Vagina (tissue), 2 donors: ENCODE data around the gene C1orf174. TPM values are rescaled to one million over a fixed set of nuclear protein-coding genes. Genes with fewer than 3 reads are reported as not detected.

ENCODE experiments used
- DNase-seq, 2 donors: peaks; one replicate each; pipeline ENCODE4 v3.0.0-alpha.2; 2017; ENCODE audit errors: extremely low spot score in 2 of 2
- H3K27ac ChIP-seq: fragments of 200-600 bp; sonication (generic); one replicate; pipeline ENCODE4 v1.5.1; 2019
- H3K27me3 ChIP-seq: fragments of 200-600 bp; sonication (generic); one replicate; pipeline ENCODE4 v1.5.1; 2019
- H3K36me3 ChIP-seq, 2 donors: fragments of 200-600 bp; sonication (generic); one replicate each; pipeline ENCODE4 v1.5.1; 2017 to 2019
- H3K4me1 ChIP-seq: fragments of 200-600 bp; sonication (generic); one replicate; pipeline ENCODE4 v1.5.1; 2019
- H3K4me3 ChIP-seq, 2 donors: fragments of 200-600 bp; sonication (generic); 1 replicate in 1 of 2; 2 replicates in 1 of 2; pipeline ENCODE4 v1.5.1; 2016 to 2019
- H3K9me3 ChIP-seq: fragments of 200-600 bp; sonication (generic); one replicate; pipeline ENCODE4 v1.5.1; 2019
- POLR2A ChIP-seq, 2 donors: fragments of 450-650 bp; IDR thresholded peaks; one replicate each; pipeline ENCODE4 v1.6.1; 2017; ENCODE audit warnings: antibody characterized with exemption in 2 of 2, mild to moderate bottlenecking in 2 of 2, moderate library complexity in 2 of 2
- POLR2AphosphoS5 ChIP-seq, 2 donors: sonication (generic); formaldehyde crosslinking; IDR thresholded peaks; one replicate each; pipeline ENCODE4 v1.9.0; 2017; ENCODE audit warnings: antibody characterized with exemption in 2 of 2, mild to moderate bottlenecking in 2 of 2, low read depth in 1 of 2; ENCODE audit not compliant: insufficient read depth in 1 of 2
- intact Hi-C: fragments of 100-400 bp; cut with DNase I; formaldehyde crosslinking; loops from one replicate; pipeline ENCODE4 v1.15.1; 2023
- total RNA-seq: library from RNA; depleted of rRNA; stranded (reverse); fragments of >200 nt; gene quantifications from one replicate; pipeline ENCODE4 v1.2.3, GENCODE V29; 2016
- TF ChIP-seq, protein P1 (sequence below), 3 experiments: fragments of 450-650 bp in 2 of 3; fragments of 200-600 bp in 1 of 3; sonication (generic) in 1 of 3; IDR thresholded peaks; one replicate each; pipeline ENCODE4 v1.5.1; 2017 to 2019; ENCODE audit warnings: antibody characterized with exemption in 3 of 3, mild to moderate bottlenecking in 2 of 3, moderate library complexity in 2 of 3

Gene C1orf174
- total RNA-seq, 1 donor from 2014 or later = 19.4 TPM

DNA sequence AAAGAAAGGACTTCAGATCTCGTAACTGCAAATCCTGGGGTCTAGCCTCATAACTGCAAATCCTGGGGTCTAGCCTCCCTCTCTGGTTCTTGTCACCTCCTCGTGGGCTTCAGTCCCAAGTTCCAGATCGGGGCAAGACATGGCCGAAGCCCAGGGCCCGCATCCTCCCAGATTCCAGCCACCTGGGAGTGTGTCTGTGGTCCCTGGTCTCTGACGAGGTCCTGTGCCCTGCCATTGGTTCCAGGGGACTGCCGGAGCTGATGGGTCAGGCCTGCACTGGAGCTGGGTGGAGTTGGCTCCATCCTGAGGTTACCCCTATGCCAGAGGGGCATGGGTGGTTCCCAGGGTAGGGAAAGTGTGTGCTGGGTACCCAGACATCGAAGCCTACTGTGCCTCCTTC is 17.7 kb upstream of the C1orf174 start:
- Histone ChIP-seq H3K27ac (no peak overlapping the region), H3K4me3 (no peak overlapping the region), H3K9me3 (no peaks in the 10 kb centered on the region), H3K27me3 (no peaks in the 10 kb centered on the region), H3K4me1 (no peaks in the 10 kb centered on the region), H3K36me3 (no peaks in the 10 kb centered on the region)
- no peak for DNase-seq
- no peak for TF ChIP-seq POLR2A (IDR thresholded peaks at IDR 0.05)
- TF ChIP-seq, protein P1, sequence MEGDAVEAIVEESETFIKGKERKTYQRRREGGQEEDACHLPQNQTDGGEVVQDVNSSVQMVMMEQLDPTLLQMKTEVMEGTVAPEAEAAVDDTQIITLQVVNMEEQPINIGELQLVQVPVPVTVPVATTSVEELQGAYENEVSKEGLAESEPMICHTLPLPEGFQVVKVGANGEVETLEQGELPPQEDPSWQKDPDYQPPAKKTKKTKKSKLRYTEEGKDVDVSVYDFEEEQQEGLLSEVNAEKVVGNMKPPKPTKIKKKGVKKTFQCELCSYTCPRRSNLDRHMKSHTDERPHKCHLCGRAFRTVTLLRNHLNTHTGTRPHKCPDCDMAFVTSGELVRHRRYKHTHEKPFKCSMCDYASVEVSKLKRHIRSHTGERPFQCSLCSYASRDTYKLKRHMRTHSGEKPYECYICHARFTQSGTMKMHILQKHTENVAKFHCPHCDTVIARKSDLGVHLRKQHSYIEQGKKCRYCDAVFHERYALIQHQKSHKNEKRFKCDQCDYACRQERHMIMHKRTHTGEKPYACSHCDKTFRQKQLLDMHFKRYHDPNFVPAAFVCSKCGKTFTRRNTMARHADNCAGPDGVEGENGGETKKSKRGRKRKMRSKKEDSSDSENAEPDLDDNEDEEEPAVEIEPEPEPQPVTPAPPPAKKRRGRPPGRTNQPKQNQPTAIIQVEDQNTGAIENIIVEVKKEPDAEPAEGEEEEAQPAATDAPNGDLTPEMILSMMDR (IDR thresholded peaks at IDR 0.05) = no peak
- no peak for TF ChIP-seq POLR2AphosphoS5 (IDR thresholded peaks at IDR 0.05; ENCODE audit: insufficient read depth in 1 of 2, low read depth in 1 of 2)
- intact Hi-C loops = no loop called here

DNA sequence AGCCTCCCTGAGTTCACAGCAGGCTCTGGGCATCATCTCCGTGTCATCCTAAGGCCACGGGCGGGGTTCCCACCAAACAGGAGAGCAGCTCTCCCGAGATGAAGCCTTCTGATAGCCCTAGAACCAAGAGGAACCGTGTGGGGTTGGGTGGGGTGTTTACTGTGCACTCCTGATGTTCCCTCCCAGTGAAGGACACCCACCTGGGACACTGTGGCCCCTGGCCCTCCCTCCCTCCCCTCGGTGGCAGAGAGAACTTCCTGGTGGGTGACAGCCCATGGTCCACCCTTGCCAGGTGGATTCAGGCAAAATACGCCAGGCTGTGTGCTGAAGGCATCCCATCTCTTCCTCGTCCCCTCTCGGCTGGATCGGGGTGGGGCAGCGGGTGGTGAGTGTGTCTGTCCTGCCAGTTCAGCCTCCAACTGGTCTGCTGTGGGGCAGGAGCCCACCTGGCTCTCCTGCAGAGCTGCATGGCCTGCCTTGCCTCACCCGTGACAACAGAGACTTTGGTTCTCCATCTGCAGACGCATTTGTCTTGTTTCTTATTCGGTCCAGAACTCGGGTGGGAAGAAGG is 15.6 kb upstream of the C1orf174 start:
- Histone ChIP-seq H3K36me3 (no peaks in the 10 kb centered on the region), H3K27ac (no peak overlapping the region), H3K4me3 (no peak overlapping the region), H3K4me1 (peaks cover 5% of the 10 kb centered on the region), H3K27me3 (no peaks in the 10 kb centered on the region), H3K9me3 (no peaks in the 10 kb centered on the region)
- TF ChIP-seq, protein P1 (IDR thresholded peaks at IDR 0.05) = no peak
- no peak for TF ChIP-seq POLR2A (IDR thresholded peaks at IDR 0.05)
- no peak for TF ChIP-seq POLR2AphosphoS5 (IDR thresholded peaks at IDR 0.05; ENCODE audit: insufficient read depth in 1 of 2, low read depth in 1 of 2)
- DNase-seq = no peak
- intact Hi-C loops = no loop called here

DNA sequence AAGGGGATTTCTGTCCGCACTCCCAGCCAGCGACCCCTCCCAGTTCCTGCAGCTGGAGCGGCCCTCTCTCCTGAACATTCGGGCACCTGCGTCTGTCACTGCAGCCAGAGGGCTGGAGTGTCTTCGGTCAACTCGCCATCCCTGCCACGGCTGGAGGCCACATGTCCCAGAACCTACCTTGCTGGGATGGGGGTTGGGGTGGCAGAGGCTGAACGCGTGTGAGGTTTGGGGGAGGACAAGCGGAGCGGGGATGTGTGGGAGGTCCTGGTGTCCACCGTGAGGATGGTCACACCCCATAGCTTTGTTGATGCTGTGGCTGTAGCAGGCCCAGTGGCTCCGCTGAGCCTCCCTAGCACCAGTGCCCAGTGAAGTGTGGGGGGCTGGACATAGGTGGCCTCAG is 14.8 kb upstream of the C1orf174 start:
- Histone ChIP-seq H3K36me3 (no peaks in the 10 kb centered on the region), H3K27me3 (no peaks in the 10 kb centered on the region), H3K27ac (no peak overlapping the region), H3K4me1 (peaks cover 5% of the 10 kb centered on the region), H3K4me3 (no peak overlapping the region), H3K9me3 (no peaks in the 10 kb centered on the region)
- DNase-seq = no peak
- TF ChIP-seq, protein P1 (IDR thresholded peaks at IDR 0.05) = no peak
- TF ChIP-seq POLR2AphosphoS5 (IDR thresholded peaks at IDR 0.05; ENCODE audit: insufficient read depth in 1 of 2, low read depth in 1 of 2) (no peak), POLR2A (IDR thresholded peaks at IDR 0.05) (no peak)
- intact Hi-C loops = no loop called here

DNA sequence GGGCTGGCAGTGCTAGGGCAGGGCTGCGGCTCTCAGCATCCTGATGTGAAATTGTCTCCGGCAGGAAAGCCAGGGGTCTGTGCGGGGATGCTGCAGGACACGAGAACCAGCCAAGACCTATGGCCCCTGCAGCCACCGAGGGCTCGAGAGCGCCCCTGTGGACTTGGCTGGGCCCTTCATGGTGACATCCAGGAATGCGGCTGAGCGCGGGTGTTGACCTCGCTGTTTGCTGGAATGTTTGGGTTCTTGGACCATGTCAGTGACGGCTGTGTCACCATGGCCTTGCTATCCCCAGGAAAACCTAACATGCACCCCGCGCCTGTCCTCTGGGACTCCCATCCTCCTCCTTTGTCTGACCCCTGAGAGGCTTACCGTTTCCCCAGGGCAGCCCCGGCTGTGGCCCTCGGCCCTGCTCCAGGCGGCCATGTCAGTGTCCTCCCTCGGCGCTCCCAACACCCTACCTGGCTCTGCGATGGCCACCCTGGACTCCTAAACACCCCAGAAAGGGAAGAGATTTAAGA is 14.3 kb upstream of the C1orf174 start:
- Histone ChIP-seq H3K27me3 (no peaks in the 10 kb centered on the region), H3K36me3 (no peaks in the 10 kb centered on the region), H3K27ac (no peak overlapping the region), H3K9me3 (no peaks in the 10 kb centered on the region), H3K4me1 (peaks cover 5% of the 10 kb centered on the region), H3K4me3 (no peak overlapping the region)
- intact Hi-C loops = no loop called here
- TF ChIP-seq, protein P1 (IDR thresholded peaks at IDR 0.05) = no peak
- TF ChIP-seq POLR2A (IDR thresholded peaks at IDR 0.05) = no peak
- no peak for TF ChIP-seq POLR2AphosphoS5 (IDR thresholded peaks at IDR 0.05; ENCODE audit: insufficient read depth in 1 of 2, low read depth in 1 of 2)
- no peak for DNase-seq
